HG02938 (cell line): ENCODE results near the gene KIF6.

Experiments
- ATAC-seq: cut with Tn5 transposase; IDR thresholded peaks from one replicate; pipeline ENCODE4 v1.9.1; 2021; ENCODE audit warnings: mild to moderate bottlenecking, moderate library complexity; ENCODE audit not compliant: unreplicated experiment

KIF6 gene

DNA sequence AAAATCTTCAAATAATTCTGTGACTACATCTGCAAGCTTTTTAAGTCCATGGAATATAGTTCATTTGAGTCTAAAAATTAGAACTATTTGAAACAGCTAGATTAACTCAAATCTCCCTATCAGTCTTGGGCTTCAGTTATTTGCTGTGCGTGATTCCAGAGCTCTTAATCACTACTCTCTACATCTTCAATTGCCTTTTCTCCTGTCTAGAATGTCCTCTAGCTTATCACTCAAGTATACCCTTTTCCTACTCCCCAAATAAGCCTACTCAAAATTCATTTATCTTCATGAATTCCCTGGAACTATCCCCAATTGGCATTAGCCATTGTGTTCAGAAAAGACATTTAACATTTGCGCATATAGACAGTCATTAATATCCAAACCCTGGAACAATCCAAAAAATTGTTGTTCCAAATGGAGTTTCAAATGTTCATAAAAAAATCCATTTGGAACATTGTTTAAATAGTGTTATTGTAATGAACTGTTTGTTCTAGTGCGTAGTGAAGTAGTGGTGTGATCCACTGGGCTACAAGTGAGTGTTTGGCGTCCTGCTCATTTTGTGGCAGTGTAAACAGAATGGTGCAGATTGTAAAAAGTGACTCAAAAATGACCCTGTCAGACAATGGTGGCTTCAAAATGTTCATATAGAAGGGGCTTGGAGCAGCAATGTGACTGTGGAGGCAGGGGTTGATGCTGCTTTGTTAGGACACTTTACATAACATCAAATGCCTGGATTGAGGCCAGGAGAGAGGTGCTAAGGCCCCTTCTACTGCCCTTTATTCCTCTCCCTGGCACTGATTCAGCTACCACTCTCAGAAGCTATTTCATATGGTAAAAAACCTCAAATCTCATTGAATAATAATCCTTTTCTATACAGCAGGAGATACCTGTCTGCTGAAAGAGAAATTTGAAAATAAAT lies 122.3 kb downstream of the KIF6 start:
- no peak for ATAC-seq

DNA sequence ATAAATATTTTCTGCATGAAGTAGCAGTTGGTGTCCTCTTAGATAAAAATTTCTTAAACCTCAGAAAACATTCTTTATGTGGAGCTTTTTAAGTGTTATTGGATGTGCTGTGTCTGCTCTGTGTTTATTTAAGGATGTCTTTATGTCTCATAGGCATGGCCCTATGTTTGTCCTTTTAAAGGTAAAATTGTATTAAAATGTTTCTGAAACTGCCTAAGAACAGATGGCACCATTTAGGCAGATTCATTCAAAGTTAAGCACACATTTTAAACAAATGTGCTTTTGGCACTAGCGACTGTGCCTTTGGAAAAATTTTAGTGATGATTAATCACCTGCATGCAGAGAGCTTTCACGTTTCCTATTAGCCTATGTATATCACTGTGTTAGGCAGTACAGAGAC lies 125.2 kb downstream of the KIF6 start:
- ATAC-seq, result no peak

DNA sequence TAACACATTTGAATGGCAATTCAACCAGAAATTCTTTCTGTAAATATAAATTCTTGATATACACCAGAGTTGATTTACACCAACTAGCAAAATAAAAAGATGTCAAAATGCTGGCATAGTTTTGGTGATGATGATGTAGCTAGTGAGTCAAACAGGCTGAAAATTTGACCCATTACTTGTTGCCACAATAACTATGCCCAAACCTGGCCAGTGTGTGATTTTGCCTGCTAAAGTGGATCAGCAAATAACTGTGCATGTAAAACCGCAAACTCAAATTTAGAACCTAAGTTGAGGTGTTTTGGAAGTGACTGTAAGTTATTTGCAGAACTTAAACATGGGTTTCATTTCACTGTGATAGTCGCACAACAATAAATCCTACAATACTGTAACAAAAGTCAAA lies 125.9 kb downstream of the KIF6 start:
- no peak for ATAC-seq

DNA sequence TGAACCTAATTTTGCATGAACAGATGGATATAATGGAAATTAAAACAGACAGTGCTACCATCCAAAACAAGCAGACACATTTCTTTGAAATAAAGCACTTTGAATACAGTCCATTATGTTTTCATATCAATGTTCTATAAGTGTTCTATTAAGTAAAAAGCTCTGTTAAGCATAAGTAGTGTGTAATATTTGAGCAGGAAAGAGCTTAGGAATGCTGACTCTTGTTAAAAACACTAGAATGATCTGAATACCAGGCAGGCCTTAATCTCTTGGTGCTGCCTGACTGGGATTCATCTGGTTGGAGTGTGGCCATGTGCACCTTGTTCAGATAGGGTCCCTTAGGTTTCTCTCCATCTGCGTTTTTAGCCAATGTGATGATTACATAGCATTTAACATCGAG lies 130.9 kb downstream of the KIF6 start:
- no peak for ATAC-seq

DNA sequence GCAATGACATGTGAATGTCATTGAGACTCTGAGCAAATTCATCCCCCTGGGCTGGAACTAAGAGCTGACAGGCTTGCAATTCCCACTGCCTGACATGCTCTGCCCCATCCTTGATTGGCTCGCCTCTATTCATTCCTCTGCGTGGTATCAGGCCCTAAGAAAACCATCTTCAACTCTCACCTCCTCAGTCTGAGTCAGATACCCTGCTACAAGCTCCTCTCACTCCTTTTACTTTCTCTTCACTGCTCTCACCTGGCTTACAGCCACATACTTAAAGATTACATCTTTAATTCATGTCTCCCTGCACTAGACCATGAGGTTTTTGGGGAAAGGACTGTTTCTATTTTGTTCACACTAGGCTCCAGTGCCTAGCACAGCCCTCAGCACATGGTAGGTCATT lies 131.6 kb downstream of the KIF6 start:
- ATAC-seq, result no peak

DNA sequence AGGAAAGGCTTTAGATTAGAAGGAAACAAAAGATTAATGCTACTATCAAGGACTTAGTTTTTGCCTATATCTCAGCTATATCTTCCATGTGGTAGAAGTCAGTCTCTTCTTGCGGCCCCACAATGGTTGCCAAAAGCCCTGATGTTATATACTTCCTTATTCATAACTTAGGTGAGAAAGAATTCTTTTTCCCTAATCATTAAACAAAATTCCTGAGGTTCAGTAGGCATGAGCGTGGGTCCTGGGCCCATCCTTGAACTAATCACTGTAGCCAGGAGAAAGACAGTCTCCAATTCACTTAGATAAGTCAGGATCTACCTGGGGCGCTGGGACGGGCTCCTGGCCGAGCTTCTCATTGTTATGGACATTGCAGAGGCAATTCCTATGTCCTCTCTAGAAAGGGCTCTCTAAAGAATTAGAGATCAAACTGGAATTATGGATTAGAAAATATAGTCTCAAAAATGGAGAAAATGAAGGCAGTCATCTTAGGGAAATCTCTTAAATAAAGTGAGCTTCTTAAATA lies 134.3 kb downstream of the KIF6 start:
- ATAC-seq, result no peak

DNA sequence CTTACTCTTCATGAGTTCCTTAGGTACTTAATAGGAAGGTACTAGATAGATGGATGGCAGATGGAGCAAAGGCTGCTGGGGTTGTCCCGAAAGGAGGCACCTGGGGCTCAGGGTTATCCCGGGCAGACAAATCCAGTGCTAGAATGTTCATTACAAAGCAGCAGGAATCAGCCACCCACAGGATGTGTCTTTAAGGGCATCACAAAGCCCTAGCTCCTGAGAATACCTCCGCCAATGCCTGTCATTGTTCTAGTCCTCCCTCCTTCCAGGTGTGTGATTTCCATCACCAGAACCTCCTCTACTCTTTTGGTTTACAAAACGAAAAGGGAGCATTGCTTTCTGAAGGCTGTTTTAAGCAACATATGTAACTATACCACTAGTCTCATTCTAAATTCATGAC lies 138.1 kb downstream of the KIF6 start:
- no peak for ATAC-seq

DNA sequence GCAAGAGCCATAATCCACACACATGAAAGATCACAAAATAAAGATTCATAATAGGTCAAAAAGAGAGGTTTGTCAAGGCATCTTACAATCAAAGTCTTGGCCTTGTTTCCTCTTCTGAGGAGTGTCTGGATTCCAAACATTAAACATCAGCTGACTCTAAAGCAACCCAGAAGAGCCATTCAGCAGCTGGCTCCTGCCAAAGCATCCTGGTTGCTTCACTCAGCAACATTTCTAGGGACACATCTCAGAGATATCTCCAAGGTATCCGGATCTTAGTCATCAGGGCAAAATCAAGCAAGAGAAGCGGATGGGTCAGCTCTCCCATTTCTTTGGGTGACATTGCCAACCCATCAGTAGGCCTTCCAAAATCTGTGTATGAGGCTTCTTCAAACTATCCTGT lies 139.6 kb downstream of the KIF6 start:
- ATAC-seq, result no peak

DNA sequence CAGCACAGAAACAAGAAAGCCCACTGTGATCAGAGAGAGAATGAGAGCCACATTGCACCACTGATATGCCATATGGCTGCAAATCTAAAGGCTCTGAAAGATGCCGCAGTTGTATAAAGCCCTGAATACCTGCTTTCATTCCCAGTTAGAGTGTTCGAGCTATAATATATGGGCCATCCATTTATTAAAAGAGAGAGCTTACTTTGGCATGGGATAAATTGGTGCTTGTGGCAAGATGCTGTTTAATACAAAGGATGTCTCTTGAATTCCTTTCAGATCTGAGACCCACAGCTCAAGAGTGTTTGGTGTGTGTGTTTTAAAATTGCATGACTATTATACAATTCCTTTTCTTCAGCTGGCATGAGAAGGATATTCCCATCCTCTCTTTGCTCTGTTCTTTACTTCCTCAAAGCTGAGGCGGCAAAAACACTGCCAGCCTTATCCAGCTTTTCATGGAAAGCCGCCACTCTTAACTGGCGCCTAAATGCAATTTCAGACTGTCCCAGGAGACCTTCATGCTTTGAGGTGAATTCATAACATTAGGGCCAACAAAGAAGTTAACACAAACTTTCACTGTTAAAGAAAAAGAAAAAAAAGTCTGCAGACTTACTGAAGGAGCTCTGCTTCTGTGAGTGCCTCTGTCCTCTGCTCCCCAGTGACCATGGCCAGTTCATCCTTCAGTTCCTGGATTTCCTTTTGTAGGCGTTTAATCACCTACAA lies 147.6 kb downstream of the KIF6 start:
- ATAC-seq, result no peak

DNA sequence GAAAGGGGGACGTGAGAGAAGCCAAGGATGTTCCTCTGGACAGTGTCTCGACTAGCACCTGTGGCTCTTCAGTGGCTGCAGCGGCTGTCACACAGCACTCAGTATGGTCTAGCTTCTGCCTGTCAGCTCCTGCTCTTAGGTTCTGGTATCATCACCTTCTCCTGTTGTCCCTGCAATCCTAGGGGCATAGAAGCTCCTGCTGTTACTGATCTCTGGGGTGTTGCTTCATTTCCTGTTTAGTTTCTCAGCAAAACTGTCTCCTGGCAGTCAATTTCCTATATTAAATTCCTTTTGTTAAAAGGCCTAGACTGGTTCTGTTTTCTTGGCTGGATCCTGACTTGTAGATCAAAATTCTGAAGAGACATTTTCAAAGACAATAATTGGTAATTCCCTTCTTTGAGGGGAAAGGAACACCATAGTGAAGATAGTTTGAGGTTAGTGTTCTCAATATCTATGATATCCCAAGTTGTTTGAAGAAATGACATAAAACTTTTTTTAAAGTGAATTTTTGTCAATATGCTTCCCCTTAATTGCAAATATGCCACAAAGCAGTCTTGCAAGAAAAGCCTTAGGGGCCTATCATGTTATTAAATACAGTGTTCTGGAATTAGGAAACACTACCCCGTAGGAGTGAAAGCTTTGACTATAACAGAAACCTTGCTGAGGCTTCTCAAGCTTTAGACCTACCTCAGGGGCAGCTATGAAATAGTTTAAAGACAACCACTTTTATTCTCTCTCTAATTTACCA lies 148.5 kb downstream of the KIF6 start:
- no peak for ATAC-seq

DNA sequence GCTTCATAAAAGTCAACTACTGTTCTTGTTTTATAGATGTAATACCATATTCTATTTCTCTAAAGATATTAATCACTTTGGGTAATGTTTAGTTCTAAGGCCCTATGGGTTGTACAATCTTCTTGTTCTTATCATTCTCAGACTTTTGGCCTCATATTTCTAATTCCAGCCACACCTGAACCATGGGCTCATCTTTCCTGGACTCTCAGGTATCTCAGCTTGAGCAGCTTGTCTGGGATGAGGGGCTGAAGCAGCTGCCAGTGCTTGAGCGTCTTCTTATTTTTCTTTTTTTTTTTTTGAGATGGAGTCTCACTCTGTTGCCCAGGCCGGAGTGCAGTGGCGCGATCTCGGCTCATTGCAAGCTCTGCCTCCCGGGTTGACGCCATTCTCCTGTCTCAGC lies 150.2 kb downstream of the KIF6 start:
- no peak for ATAC-seq

DNA sequence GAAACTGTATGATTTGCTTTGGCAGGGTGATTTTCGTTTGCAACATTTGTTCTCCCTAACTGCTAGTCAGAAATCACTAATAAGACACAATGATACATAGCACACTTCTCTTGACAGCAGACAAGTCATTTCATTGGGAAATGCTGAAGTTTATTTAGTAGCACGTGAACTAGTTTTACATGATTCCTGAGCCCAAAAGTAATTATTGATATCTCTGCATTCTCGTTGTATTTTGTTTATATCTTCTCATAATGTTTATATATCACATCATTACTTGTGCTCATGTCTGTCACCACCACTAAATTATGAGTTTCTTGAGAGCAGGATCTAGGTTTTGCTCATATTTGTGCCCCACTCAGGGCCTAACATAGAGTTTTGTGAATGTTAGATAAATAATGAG lies 151.7 kb downstream of the KIF6 start:
- no peak for ATAC-seq

DNA sequence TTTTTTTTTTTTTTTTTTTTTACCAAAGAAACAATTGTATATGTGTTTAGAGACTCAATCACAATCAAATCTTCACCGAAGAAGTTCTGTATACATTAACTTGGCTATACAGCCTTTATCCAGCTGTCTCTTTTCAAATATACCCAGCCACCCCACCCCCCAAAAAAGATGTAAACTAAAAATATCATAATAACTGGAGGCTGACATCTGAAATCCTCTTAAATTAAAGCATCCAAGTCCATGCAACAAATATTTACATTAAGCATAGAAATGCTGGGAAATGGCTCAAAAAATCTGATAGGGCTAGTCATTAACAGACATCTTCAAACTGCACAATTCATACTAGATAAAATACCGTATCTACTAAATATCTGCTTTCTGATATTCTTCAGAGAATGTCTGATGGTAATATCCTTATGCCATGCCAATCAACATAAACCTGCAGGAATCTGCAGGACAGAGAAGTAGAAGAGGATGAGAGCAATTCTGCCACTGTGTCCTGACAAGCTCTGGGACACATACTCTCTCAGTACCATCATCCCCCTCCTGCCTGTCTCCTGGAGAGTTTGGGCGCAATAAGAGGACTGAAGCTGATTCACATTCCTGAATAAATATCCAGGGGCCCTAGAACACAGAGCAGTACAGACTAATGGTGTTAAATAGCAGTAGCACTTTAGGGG lies 152.4 kb downstream of the KIF6 start:
- no peak for ATAC-seq

DNA sequence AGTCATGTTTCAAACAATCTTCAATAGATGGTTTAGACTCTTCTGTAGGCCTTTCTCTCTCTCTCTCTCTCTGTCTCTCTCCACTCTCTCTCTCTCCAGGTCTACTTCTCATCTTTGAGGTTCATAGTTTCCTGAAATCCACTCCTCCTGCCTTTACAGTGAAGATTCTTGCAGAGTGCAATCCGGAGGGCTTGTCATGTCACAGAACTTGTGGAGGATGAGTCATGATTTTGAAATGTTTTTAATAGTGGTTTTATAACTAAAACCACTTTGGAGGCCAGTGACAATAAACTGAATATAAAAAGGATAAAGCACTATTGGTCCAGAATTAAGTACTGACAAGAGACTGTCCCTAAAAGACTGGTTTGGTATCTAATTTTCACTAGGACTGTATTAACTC lies 156.3 kb downstream of the KIF6 start:
- no peak for ATAC-seq

DNA sequence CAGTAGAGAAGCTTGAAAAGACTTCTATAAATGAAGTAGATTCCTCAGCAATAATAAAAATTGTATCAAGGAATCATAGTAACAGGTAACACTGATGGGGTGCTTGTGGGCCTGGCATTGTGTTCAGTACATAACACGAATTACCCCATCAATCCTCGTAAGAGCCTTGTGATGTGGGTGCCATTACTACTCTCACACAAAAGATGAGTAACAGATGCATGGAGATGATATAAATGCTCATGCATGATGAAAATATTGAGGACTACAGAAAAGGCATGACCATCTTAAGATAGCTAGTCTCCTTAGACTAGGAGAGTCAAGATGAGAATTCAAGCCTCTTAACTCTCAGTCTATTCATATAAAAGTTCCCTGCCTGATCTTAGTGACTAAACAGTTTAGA lies 158.1 kb downstream of the KIF6 start:
- no peak for ATAC-seq

DNA sequence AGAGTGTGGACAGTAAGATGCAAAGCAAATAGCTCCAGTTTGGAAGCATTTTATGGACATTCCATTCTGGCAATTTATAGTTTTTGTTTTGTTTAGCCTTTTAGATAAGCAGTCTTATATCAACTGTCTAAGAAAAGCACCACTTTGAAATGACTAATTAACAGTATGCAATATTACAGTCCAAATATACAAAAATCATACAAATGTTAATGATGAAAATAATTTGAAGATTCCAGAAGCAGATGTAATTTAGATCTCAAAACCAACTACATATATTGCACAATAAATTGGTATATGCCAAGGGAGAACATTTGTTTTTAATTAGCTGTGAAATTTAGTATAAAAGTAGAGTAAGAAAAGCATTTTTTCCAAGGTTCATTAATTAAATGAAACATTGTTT lies 158.8 kb downstream of the KIF6 start:
- no peak for ATAC-seq

DNA sequence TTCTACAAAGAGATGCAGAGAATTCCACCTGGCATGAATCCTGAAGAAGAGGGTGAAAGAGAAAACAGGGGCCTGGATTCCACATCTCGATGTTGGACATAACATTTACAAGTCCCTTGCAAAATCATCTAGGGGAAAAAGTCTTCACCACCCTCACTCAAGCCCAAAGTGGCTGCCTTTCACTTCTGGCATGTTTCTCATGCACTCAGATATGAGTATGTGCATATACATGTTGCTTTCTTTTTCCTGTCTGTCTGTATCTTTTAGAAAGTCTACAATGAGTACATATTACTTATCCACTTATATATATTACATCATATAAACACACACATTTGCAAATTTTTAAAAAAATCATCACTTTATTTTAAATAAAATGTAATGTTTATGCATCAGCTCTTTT lies 159.3 kb downstream of the KIF6 start:
- ATAC-seq, result no peak

DNA sequence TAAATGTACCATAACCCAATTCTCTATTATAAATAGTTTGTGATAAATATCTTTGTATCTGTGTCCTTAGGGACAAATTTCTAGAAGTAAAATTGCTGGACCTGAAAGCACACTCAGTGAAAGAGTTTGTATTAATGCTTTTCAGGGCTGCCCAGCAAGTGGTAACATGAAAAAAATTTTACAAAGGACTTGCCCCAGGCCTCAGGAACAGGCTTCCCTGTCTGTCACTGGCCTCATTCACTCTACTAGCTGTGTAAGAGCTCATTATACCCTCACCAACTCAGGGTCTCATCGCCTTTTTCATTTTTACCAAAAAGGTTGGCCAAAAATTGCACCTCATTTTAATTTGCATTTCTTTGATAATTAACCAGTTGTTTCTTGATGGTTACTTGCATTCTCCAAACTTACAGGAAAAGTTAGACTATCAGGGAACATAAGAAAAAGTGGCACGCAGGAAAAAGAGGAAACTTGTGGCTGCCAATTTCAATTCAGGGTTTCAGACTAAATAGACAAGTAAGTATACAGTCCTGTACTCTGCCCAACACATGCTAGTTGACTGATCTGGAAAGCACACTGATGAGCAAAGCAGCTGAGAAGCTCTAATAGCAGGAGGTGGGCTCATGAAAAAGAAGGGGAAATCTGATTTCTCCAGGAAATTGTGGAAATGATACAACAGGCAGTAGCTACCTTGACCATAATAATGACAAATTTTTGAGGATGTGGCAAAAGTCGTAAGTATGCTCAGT lies 161.5 kb downstream of the KIF6 start:
- no peak for ATAC-seq

DNA sequence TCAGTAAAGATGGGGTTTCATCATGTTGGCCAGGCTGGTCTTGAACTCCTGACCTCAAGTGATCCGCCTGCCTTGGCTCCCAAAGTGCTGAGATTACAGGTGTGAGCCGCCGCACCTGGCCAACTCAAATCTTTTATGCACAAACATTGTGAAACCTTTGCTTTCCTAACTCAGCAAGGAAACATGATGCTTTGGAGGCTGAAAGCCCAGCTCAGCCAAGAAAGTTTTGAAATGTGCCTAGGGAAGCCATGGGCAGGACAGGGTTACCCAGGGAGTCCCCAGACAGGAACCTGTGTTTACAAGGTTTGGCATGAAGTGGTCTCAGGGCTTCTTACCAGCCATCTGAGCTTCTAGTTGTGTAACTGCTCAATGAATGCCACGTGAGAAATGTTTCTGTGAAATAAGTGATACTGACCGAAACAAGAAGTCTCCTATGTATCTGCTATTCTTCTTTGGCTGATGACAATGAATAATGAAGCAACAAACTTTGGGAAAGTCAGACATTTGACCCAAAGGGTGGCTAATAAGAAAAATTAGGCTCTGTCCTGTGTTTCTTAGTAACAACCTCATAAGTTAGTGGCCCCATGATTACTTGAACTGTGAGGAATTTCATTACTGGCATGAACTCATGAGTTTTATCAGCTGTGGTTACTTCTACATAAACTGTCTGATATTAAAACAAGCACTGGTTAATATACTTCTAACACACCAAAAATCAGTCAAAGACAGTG lies 163.5 kb downstream of the KIF6 start:
- ATAC-seq, result no peak

DNA sequence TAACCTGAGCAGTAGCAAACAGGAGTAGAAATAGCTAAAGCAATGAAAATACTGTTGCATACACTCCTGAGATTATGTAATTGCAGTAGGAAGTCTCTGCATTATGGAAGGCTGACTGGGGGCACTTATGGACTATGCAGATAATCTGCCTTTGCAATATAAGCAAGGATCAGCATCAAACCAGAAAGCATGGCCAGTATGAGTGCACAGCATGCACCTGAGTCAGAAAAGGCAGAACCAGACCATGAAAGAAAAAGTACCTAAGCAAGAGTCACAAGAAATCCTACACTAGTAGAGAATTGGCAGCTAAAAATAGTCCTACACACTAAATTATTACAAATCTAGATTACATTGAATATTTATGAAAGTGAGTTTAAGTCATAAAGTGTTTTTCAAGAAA lies 164.3 kb downstream of the KIF6 start:
- no peak for ATAC-seq
